Fibroblast of the aortic adventitia (primary cell): ENCODE results near the gene SYNM. TPM values are rescaled to one million over a fixed set of nuclear protein-coding genes. Genes with fewer than 3 reads are reported as not detected.
"Not testable (repeated sequence)": the region's sequence is repeated elsewhere in the genome, so short reads cannot be mapped to it uniquely, and the experiment has no call there.

ENCODE experiments used
- DNase-seq: peaks from one replicate; pipeline ENCODE4 v3.0.0-alpha.2; 2010; ENCODE audit warnings: low read depth
- H3K4me3 ChIP-seq: 2 replicates; pipeline ENCODE4 v1.5.1; 2011; ENCODE audit warnings: low read depth, mild to moderate bottlenecking, control low read depth, low read length, moderate library complexity
- CTCF ChIP-seq: IDR thresholded peaks from 2 replicates; pipeline ENCODE4 v1.5.1; 2011; ENCODE audit warnings: mild to moderate bottlenecking, low read length, control low read depth, inconsistent platforms; ENCODE audit not compliant: insufficient read depth
- total RNA-seq: library from RNA; depleted of rRNA; stranded (reverse); fragments of >200 nt; gene quantifications from 2 replicates; pipeline ENCODE4 v1.2.3, GENCODE V29; 2012; ENCODE audit warnings: low replicate concordance

Gene SYNM
- total RNA-seq, 1 donor: 6.2 TPM

DNA sequence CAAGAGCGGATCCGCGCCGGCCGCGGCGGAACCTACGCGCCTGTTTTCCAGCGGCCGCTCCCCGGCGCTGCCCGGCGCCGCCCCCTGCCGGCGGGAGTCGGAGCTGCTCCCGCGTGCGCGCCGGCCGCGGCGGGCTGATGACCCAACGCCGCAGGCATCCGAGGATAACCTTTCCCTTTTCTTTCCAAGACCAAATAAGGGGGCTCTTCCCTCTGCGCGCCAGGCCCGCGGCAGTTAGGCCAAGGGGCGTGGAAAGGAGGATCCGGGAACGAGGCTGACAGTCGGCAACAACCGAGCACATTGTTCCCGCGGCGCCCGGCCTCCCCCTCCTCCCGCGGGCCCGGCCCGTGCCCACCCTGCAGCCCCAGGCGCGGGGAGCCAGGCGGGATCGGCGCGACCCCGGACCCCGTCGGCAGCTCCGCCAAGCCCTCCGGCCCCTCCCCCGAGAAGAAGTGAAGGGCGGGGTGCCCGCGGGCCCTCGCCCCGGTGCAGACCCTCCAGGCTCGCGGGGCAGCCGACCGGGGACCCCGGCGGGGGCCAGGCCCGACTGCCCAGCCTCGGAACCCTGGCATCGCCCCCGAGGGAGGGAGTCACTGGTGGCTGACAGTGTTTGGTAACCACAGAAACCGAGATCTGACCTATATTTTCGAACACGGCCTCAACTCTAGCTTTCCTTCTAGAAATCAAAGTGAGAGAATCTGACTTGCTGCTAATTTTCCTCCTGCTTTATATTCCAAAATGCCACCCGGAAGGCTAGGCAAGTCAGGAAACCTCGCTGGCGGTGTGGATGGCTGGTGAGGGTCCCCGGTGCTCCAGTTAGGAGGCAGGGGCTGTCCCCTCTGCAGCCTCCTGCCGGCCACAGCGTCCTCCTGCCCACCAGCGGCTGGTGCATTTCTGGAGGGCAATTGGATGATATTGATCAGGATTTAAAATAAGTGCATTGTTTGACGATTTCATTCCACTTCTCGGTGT, 45.6 kb upstream of the SYNM start:
- peak overlapping the region; percentile 65 for H3K4me3 ChIP-seq
- peak; percentile 86 for DNase-seq
- TF ChIP-seq CTCF: peak; percentile 56

DNA sequence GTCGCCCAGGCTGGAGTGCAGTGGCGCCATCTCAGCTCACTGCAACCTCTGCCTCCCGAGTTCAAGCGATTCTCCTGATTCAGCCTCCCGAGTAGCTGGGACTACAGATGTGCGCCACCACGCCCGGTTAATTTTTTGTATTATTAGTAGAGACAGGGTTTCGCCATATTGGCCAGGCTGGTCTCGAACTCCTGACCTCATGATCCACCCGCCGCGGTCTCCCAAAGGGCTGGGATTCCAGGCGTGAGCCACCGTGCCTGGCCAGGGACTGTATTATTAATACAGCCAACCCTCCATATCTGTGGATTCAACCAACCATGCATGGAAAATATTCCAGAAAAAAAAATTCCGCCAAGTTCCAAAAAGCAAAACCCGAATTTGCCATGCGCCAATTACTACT, 44.7 kb upstream of the SYNM start:
- DNase-seq, H3K4me3 ChIP-seq: not testable (repeated sequence)

DNA sequence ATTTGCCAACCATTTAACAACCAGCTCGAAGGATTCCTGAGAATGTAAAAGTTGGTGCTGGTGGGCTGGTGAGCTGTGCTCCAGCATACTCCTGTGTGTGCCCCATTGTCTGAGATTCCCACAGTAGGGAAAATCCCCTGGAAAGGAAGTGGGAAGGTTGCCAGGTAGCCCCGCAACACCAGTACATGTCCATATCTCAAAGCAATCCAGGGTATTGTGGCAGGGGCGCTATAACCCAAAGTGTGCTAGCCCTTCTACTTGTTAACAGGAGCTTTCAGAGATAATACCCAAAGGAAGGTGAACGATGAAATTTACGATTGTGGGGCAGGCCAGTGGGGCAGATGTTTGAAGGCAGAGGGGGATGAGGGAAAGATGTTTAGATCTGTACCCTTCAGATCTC, 42.7 kb upstream of the SYNM start:
- TF ChIP-seq CTCF: no peak
- no peak for DNase-seq
- H3K4me3 ChIP-seq: no peak overlapping the region

DNA sequence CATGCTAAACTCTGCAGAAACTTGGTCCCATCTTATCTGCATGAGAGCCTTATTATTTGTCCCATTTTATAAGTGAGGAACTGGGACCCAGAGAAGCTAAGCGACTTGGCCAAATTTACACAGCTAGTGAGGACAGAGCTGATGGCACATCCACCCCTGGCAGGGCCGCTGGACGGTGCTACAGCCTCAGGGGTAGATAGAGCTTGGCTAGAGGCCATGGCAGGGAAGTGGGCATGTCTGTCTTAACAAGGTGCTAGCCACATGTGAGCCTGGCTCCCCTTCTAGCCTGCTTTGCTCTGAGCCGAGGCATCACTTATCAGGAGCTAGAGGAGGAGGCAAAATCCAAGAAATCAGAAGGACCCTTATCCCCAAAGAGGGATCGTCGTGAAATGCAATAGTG, 36.7 kb upstream of the SYNM start:
- no peak for DNase-seq
- no peak overlapping the region for H3K4me3 ChIP-seq
- TF ChIP-seq CTCF: no peak

- no peak overlapping the region for H3K4me3 ChIP-seq
- TF ChIP-seq CTCF: no peak
- DNase-seq: peak; percentile 27
Measured at GRCh38 chr15:99070208-99070607, 34.7 kb upstream of the SYNM start.

DNA sequence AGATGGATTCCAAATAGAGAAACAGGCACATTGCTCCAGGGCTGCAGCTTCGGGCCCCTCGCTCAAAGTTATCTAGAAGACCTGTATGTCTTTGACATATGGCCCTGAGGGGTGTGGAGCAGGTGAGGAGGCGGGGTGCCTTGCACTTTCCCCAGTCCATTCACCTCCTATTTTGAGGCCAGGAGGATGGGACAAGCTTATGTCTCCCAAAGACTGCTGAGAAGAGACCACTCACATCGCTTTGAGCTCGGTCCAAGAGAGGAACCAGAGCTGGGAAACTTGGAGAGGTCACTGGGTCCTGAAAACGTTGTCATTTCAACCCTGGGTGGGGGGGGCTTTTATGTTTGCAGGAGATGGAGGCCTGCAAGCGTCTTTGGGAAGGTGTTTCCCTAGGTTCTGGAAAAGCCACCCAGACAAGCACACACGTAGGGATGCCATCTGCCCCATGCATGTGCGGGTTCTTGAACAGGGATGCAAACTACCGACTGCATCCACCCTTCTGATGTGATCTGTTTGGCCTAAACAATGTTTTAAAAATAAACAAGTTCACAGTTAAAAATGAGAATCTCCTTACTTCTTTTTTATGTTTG, 33.7 kb upstream of the SYNM start:
- H3K4me3 ChIP-seq: no peak overlapping the region
- no peak for TF ChIP-seq CTCF
- DNase-seq: no peak

- no peak for TF ChIP-seq CTCF
- DNase-seq: no peak
Measured at GRCh38 chr15:99073008-99073717, 31.7 kb upstream of the SYNM start.

More at GRCh38 chr15:99073008-99073717, 31.7 kb upstream of the SYNM start:
- no peak overlapping the region for H3K4me3 ChIP-seq
